ENCODE data around the gene C1orf174.
"Not testable (repeated sequence)": the region's sequence is repeated elsewhere in the genome, so short reads cannot be mapped to it uniquely, and the experiment has no call there.

The C1orf174 gene

DNA sequence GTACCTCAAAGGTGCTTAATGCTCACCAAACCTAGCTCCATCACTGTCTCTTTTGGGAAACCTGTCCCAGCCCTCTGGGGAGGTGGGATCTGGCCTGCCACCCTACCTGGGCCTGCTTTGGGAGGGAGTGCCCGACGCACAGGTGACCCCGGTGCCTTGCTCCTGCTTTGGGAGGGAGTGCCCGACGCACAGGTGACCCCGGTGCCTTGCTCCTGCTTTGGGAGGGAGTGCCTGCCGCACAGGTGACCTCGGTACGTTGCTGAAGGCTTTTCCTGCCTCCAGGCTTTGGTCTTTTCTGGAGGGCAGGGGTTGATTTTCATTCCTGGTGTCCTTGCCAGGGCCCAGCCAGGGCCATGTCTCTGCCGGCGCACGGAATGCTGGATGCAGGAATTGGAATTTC lies 25.2 kb upstream of the C1orf174 start:
- no peak for DNase-seq

DNA sequence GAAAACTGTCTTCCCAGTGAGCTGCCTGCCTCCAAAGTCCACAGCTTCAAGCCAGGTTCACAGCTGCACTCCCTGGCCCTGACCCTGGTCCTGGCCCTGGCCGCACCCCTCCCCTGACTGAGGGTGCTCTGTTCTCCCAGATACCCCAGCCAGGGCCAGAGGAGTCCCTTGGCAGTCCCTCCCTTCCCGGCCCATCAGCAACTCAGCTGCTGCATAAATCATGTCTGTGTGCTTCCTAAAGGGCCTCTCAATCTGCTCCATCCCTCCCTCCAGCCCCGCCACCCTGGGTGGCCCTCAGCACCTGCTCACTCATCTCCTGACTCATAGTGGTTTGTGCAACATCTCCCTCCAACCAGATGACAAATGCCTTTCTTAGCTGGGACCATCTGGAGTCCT lies 24.8 kb upstream of the C1orf174 start:
- peak; percentile 67 to 89 (median 77) for DNase-seq

DNA sequence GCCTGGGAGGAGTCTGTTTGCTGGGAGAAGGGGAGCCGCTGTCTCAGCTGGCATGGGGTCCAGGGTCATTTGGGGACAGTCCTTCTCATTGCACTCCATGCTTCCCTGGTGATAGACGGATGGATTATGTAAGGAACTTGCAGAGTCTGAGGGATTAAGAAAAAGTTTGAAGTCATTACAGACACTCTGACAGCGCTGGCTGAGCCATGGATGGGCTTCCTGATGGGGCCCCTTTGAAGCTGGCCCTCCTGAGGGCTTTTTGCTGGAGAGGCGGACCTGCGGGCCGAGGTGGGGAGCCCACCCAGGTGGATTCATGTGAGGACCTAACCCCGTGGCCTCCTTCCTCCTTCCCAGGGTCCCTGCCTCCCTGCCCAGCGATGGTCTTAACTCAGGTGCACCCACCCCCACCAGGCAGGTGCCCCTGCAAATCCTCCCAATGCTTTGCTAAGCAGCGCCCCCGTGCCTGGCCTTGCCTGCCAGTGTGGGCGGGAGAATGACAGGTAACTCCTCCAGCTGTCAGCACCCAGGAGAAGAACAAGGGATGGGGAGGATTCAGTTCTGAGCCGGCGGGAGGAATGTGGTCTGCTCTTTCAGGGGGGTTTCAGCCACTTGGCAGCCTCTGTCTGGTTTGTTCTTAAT lies 24.2 kb upstream of the C1orf174 start:
- peak in 1 of 3 experiments; percentile 71 for DNase-seq

GRCh38 chr1:3923378-3924185 lies 23.5 kb upstream of the C1orf174 start:
- DNase-seq, result no peak

DNA sequence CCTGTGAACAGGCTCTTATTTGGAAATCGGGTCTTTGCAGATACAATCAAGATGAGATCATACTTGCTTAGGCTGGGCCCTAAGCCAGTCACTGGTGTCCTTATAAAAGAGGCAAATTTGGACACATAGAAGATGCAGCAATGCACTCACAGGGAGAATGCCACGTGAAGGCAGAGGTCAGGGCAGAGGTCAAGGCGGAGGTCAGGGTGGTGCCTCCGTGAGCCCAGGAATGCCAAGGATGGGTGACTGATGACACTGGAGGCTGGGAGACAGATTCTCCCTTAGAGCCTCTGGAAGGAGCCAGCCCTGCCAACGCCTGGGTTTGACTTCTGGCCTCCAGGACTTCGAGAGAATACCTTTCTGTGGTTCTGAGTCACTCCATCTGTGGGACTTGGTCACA lies 22.8 kb upstream of the C1orf174 start:
- DNase-seq, result no peak

DNA sequence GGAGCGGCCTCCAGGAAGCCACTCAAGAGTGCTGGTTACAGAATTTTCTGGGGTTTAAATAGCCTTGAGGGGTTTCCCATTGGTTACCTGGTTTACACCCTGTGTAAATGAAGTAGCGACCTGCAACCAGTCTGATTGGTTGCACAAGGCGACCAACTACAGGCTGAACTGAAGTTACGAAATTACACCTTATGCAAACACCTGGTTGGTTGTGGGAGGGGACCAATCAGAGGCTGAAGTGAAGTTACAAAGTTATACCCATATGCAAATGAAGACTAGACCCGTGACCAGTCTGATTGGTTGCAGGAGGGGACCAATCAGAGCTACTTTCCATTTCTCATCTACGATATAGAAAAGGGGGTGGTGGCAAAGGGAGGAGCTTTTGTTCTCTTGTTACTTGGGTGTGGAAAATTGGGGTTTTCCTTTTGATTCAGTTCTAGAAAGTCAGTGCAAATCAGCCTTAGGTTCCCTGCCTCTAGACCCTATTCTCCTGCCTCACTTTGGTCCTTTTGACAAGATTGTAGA lies 22.2 kb upstream of the C1orf174 start:
- DNase-seq, result no peak

DNA sequence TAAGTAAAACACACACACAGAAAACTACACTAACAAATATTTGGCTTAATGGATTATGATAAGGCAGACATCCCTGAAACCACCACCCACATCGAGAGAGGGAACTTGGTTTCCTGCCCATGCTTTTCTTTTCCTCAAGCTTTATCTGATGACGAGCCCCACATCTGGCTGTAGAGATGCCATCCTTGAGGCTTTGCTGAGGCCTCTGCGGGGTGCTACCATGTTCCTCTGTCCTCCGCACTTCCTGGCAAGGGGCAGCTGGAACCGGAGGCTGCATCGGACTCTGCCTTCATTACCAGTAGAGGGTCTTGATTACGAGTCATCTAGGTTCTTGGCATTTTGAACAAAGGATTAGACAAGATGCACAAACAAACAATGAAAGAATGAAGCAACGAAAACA lies 21.7 kb upstream of the C1orf174 start:
- DNase-seq, result no peak

- DNase-seq, result no peak
Measured at GRCh38 chr1:3919706-3920105, 19.6 kb upstream of the C1orf174 start.

- DNase-seq, result peak in 2 of 3 experiments; percentile 34 to 66
Measured at GRCh38 chr1:3918966-3919611, 19.0 kb upstream of the C1orf174 start.

GRCh38 chr1:3918359-3918758 lies 18.3 kb upstream of the C1orf174 start:
- DNase-seq, result not testable (repeated sequence)

GRCh38 chr1:3917761-3918160 lies 17.7 kb upstream of the C1orf174 start:
- no peak for DNase-seq

GRCh38 chr1:3915551-3916121 lies 15.6 kb upstream of the C1orf174 start:
- DNase-seq, result no peak

- no peak for DNase-seq
Measured at GRCh38 chr1:3914911-3915310, 14.8 kb upstream of the C1orf174 start.

- no peak for DNase-seq
Measured at GRCh38 chr1:3914331-3914851, 14.3 kb upstream of the C1orf174 start.

GRCh38 chr1:3912809-3913685 lies 13.0 kb upstream of the C1orf174 start:
- DNase-seq, result no peak

DNA sequence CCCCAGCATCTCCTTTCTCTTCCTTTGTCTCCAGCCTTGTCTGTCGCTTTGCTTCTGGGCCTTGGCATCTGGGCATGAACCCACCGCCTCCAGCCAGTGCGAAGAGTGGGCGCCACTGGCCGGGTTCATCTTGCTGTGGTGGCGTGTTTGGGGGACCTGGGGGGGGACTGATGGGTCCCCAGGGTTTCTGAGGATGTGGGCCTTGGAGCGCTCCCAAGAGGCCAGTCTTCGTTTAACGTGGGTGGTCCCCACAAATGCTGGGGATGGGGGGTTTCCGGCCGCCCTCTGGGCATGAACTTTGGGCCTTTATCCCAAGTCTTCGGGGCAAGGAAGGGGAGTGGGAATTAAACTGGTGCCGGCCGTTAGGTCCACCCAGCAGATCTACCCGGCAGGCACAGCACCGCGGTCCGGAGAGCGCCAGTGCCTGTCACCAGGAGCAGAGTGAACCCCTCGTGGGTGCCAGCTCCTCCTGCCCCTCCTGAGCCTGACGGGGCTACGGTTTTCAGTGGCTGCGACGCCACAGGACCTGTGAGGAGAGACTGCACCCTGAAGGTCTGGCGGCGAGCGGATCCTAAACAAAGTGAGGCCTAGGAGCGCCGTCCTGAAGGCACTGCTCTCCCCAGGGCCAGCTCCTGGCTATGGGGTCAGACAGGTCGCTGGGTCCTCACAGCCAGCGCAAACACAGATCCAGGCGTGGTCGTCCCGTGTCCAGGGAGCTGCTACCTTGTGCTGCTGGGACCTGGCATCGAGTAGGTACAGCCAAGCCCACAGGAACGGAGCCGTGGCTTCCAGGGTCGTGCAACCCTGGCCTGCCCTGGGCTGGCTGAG lies 12.1 kb upstream of the C1orf174 start:
- no peak for DNase-seq

- DNase-seq, result peak; percentile 81 to 89 (median 85)
Measured at GRCh38 chr1:3910857-3911845, 11.1 kb upstream of the C1orf174 start.

DNA sequence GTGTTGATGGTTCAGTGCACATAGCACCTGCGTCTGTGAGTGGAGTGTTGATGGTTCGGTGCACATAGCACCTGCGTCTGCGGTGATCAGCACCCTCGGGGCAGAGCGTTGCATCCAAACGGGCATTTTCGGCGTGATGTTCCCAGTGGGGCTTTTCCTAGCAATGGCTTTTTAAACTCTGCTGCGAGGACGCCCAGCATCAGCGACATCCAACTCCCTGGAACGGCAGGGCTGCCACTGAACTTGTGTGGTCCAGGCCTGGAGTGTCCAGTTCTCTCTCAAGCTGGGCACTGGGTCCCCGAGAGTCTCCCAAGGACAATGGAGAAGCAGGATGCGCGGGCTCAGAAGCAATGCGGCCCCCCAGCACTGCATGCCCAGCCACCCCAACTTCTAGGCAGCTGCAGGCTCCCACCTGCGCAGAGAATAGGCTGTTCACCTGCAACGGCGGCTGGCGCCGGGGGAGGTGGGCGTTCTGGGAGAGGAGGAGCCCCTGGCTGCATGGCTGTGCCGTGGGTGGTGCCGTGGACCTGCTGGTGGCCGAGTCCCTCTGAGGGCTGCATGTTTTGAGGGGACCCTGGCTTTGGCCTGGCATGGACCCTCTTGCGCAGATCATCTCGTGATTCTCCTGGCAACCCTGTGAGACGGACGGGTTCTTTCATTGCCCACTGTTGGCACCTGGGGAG lies 10.1 kb upstream of the C1orf174 start:
- DNase-seq, result peak; percentile 48 to 87 (median 75)

DNA sequence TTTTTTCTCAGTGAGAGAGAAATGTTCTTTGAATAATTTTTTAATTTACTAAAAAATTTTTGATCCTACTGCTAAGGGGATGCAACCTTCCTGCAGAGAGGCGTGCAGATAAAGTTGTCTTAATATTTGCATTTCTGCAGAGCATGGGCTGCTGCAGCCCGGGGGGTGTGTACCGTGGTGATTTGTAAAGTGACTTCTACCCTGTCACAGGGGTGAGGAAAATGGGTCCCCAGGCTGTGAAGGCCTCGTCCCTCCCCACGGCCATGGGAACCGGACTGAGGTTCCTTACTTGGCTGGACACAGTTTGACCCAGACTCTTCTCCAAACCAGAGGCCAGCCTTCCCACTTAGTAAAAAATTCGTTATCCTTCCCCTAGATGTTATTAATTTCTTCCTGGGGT lies 9.5 kb upstream of the C1orf174 start:
- DNase-seq, result peak in 1 of 3 experiments; percentile 60
